Neutrophil (primary cell): ENCODE data around the gene CHST9.

ENCODE experiments used
- H3K27ac ChIP-seq: fragments of 200-600 bp; sonication (generic); 2 replicates; pipeline ENCODE4 v1.5.1; 2016; ENCODE audit warnings: mild to moderate bottlenecking, moderate library complexity
- H3K27me3 ChIP-seq: fragments of 200-600 bp; sonication (generic); 2 replicates; pipeline ENCODE4 v1.6.0; 2016; ENCODE audit warnings: mild to moderate bottlenecking
- H3K36me3 ChIP-seq: fragments of 200-600 bp; sonication (generic); 2 replicates; pipeline ENCODE4 v1.5.1; 2017
- H3K4me1 ChIP-seq, 2 experiments: fragments of 200-600 bp in 1 of 2; sonication (generic) in 1 of 2; 1 replicate in 1 of 2; 2 replicates in 1 of 2; pipeline versions ENCODE4 v1.5.1 to v1.6.1; 2013 to 2016; ENCODE audit warnings: low read depth in 1 of 2, low read length in 1 of 2, mild to moderate bottlenecking in 1 of 2, moderate library complexity in 1 of 2; ENCODE audit not compliant: control insufficient read depth in 1 of 2, insufficient read depth in 1 of 2
- H3K4me3 ChIP-seq, 2 experiments: fragments of 200-600 bp in 1 of 2; sonication (generic) in 1 of 2; 1 replicate in 1 of 2; 2 replicates in 1 of 2; pipeline ENCODE4 v1.5.1; 2013 to 2016; ENCODE audit warnings: low read depth in 1 of 2, low read length in 1 of 2, mild to moderate bottlenecking in 1 of 2, moderate library complexity in 1 of 2
- H3K9me3 ChIP-seq: fragments of 200-600 bp; sonication (generic); 2 replicates; pipeline ENCODE4 v1.5.1; 2016
- TF ChIP-seq, protein P1 (sequence below): fragments of 200-600 bp; sonication (generic); IDR thresholded peaks from 2 replicates; pipeline ENCODE4 v1.5.1; 2016; ENCODE audit warnings: antibody characterized with exemption

CHST9 gene

DNA sequence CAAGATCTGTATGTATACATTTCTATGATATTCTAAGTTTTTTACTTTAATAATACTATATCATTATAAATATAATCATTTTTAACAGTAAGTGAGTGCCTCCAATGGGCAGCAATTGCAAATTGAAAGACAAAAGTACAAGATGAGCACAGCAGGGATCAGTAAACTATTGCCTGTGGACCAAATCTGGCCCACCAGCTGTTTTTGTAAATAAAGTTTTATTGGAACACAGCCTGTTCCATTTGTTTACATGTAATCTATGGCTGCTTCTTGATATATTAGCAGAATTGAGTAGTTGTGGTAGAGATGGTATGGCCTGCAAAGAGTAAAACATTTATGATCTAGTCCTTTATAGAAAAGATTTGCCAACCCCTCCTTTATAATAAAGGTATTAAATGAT, 43.2 kb downstream of the CHST9 start:
- no peaks in the 10 kb centered on the region for H3K27me3 ChIP-seq
- H3K9me3 ChIP-seq: no peaks in the 10 kb centered on the region
- no peak overlapping the region for H3K4me3 ChIP-seq
- H3K27ac ChIP-seq: no peak overlapping the region
- H3K4me1 ChIP-seq: no peaks in the 10 kb centered on the region
- TF ChIP-seq, protein P1, sequence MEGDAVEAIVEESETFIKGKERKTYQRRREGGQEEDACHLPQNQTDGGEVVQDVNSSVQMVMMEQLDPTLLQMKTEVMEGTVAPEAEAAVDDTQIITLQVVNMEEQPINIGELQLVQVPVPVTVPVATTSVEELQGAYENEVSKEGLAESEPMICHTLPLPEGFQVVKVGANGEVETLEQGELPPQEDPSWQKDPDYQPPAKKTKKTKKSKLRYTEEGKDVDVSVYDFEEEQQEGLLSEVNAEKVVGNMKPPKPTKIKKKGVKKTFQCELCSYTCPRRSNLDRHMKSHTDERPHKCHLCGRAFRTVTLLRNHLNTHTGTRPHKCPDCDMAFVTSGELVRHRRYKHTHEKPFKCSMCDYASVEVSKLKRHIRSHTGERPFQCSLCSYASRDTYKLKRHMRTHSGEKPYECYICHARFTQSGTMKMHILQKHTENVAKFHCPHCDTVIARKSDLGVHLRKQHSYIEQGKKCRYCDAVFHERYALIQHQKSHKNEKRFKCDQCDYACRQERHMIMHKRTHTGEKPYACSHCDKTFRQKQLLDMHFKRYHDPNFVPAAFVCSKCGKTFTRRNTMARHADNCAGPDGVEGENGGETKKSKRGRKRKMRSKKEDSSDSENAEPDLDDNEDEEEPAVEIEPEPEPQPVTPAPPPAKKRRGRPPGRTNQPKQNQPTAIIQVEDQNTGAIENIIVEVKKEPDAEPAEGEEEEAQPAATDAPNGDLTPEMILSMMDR: no peak
- no peaks in the 10 kb centered on the region for H3K36me3 ChIP-seq

DNA sequence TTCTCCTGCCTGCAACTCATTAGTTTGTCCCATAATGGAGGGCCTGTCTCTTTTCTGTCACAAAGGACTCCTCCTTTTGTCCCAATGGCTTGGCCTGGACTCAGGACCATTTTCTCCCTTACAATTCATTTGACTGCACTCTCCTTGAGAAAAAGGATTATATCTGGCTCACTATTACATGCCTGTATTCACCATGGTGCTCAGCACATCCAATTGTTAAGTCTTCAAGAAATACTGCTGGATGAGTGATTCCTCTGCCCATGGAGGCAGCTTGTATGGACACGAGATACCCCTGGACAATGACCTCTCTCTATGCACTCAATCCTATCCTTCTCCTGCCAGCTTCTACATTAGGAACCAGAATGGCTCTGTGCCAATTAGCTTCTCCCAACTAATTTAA, 47.0 kb downstream of the CHST9 start:
- Histone ChIP-seq H3K4me1 (no peaks in the 10 kb centered on the region), H3K9me3 (no peaks in the 10 kb centered on the region), H3K36me3 (no peaks in the 10 kb centered on the region), H3K27ac (no peak overlapping the region), H3K4me3 (no peak overlapping the region), H3K27me3 (no peaks in the 10 kb centered on the region)
- TF ChIP-seq, protein P1: no peak

DNA sequence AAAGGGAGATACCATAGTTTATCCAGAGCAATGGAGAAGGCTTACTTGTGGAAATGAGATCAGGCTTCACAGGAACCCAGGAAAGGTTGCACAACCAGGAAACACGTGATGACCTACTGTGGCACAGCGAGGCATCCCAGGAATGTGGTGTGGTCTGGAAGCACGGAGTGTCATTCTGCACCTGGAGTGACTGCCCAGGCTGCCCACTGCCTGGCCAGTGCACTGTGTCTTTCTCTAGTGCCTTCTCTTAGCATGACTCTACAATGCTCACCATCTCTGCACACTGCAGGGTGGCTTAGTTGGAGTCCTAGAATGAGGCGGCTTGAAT, 48.9 kb downstream of the CHST9 start:
- TF ChIP-seq, protein P1: no peak
- no peak overlapping the region for H3K4me3 ChIP-seq
- no peaks in the 10 kb centered on the region for H3K9me3 ChIP-seq
- no peaks in the 10 kb centered on the region for H3K4me1 ChIP-seq
- no peak overlapping the region for H3K27ac ChIP-seq
- H3K36me3 ChIP-seq: no peaks in the 10 kb centered on the region
- H3K27me3 ChIP-seq: no peaks in the 10 kb centered on the region

DNA sequence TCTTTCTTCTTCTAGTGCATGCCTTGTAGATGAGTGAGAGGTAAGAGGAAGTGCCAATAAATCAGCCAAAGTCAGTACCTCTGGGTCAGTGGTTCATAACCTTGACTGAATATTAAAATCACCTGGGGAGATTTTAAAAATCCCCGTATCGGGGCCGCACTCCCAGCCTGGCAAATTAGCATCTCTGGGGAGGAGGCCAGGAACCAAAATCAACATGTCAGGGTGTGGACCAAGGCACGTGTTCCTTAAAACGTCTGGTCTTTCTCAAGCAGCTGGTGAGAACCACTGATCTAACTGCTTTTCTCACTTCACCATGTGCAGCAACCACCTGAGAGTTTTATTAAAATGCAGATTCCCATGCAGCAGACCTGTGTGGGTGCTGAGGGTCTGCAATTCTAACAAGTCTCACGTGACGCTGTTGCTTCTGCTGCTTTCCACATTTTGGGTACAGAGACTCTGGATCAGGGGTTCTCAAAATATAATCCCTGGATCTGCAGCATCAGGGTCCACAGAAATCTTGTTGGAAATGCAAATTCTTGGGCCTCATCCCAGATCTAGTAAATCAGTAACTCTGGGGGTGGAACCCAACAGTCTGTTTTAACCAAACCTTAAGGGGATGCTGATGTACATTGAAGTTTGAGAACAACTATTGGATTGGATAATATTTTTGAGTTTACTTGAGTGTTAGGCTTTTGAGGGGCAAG, 49.5 kb downstream of the CHST9 start:
- no peak overlapping the region for H3K4me3 ChIP-seq
- no peaks in the 10 kb centered on the region for H3K27me3 ChIP-seq
- no peaks in the 10 kb centered on the region for H3K36me3 ChIP-seq
- H3K9me3 ChIP-seq: no peaks in the 10 kb centered on the region
- no peaks in the 10 kb centered on the region for H3K4me1 ChIP-seq
- TF ChIP-seq, protein P1: no peak
- H3K27ac ChIP-seq: no peak overlapping the region

DNA sequence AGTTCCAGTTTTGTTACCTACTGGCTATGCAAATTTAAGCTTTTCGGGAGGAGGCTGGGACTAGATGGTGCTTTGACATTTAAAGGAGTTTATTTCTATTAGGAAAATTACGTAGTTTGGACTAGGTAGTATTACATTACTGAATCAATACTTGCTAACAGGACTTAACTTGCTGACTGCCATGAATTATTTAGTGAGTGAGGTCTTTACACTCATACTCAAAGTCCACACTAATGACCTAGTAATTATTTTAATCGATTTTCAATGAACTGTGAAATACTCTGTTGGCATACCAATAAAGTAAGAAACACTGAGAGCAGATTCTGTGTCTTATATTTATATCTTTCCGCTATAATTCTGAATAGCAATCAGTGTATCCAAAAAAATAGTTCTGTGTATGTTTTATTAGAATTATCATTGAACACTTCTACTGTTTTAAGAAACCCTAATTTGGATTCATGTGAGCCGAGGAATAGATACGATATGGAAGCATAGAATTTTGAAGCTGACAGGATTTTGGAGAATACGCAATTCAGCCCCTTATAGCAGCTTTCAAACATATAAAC, 55.0 kb downstream of the CHST9 start:
- Histone ChIP-seq H3K27me3 (no peaks in the 10 kb centered on the region), H3K27ac (no peak overlapping the region), H3K4me1 (no peaks in the 10 kb centered on the region), H3K9me3 (no peaks in the 10 kb centered on the region), H3K4me3 (no peak overlapping the region), H3K36me3 (no peaks in the 10 kb centered on the region)
- TF ChIP-seq, protein P1: no peak
